ENCODE measurements around the gene KIF1A. TPM values are rescaled to one million over a fixed set of nuclear protein-coding genes. Genes with fewer than 3 reads are reported as not detected.

KIF1A gene
- total RNA-seq, 1 donor from 2014 or later: not detected

- no peak overlapping the region for H3K27ac Mint-ChIP-seq
- H3K4me3 Mint-ChIP-seq: no peak overlapping the region
- DNase-seq: no peak
- TF ChIP-seq CTCF (IDR thresholded peaks at IDR 0.05): no peak
- no peaks in the 10 kb centered on the region for H3K9me3 Mint-ChIP-seq
- H3K36me3 Mint-ChIP-seq (ENCODE audit: low read depth): no peaks in the 10 kb centered on the region
- no peak for ATAC-seq (ENCODE audit: low read depth)
- ChIA-PET POLR2A (no interaction called here), CTCF (no interaction called here)
- H3K4me1 Mint-ChIP-seq: no peaks in the 10 kb centered on the region
- no peaks in the 10 kb centered on the region for H3K27me3 Mint-ChIP-seq
- intact Hi-C loops (cut with micrococcal nuclease): no loop called here
These were observed 97.6 kb downstream of the KIF1A start for GRCh38 chr2:240722376-240722775.

- TF ChIP-seq CTCF (IDR thresholded peaks at IDR 0.05): no peak
- Mint-ChIP-seq H3K4me1 (no peaks in the 10 kb centered on the region), H3K27ac (no peak overlapping the region), H3K27me3 (no peaks in the 10 kb centered on the region), H3K4me3 (no peak overlapping the region), H3K36me3 (ENCODE audit: low read depth) (no peaks in the 10 kb centered on the region), H3K9me3 (no peaks in the 10 kb centered on the region)
- intact Hi-C loops (cut with micrococcal nuclease): no loop called here
- ChIA-PET POLR2A (no interaction called here), CTCF (no interaction called here)
- no peak for DNase-seq
- ATAC-seq (ENCODE audit: low read depth): no peak
These were observed 98.3 kb downstream of the KIF1A start for GRCh38 chr2:240721596-240722180.

- no peaks in the 10 kb centered on the region for H3K9me3 Mint-ChIP-seq
- no peak overlapping the region for H3K4me3 Mint-ChIP-seq
- TF ChIP-seq CTCF (IDR thresholded peaks at IDR 0.05): no peak
- POLR2A ChIA-PET: no interaction called here
- H3K27me3 Mint-ChIP-seq: no peaks in the 10 kb centered on the region
- intact Hi-C loops (cut with micrococcal nuclease): no loop called here
- no peaks in the 10 kb centered on the region for H3K4me1 Mint-ChIP-seq
- H3K36me3 Mint-ChIP-seq (ENCODE audit: low read depth): no peaks in the 10 kb centered on the region
- DNase-seq (no peak), ATAC-seq (ENCODE audit: low read depth) (no peak)
- CTCF ChIA-PET: no interaction called here
- no peak overlapping the region for H3K27ac Mint-ChIP-seq
These were observed 99.1 kb downstream of the KIF1A start for GRCh38 chr2:240720686-240721595.

DNA sequence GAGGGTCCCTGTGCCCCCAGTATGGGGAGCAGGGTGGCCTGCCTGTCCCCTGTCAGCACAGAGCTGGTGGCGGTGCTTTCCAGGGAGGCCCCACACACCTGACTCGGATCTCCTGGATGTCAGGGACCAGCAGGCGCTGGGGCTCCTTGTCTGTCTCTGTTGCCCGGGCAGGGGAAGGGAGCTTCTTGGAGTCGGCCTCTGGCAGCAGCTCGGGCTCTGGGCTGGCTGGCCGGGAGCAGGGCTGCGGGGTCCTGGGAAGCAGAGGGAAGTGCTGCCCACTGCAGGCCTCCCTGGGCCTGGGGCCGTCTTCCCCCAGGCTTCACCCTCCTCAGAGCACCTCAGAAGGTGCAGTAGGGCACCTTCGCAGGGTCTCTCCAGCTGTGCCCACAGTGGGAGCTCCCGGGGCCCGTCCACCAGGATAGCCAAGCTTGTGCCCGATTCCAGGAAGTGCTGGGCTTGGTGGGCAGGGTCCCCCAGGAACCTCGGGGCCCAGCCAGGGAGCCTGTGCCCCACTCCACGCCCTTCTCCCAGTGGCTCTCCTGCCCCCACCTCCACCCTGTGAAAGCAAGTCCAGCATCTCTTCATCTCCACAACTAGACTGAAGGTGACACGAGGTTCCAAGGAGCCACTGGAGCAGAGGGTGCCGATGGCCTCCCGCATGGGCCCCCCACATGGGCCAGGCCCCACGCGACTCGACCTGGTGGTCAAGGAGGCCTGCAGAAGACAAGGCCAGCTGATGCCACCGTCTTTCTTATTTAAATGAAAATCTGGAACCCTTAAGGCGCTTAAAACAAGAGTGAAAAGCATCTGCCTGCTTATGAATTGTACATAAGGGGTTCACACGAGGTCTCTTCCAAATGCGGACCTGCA, 100.1 kb downstream of the KIF1A start:
- no peak overlapping the region for H3K27ac Mint-ChIP-seq
- CTCF ChIA-PET: no interaction called here

More for the DNA sequence above, 100.1 kb downstream of the KIF1A start:
- Mint-ChIP-seq H3K4me3 (no peak overlapping the region), H3K36me3 (ENCODE audit: low read depth) (no peaks in the 10 kb centered on the region), H3K9me3 (no peaks in the 10 kb centered on the region), H3K4me1 (no peaks in the 10 kb centered on the region), H3K27me3 (peaks cover 2% of the 10 kb centered on the region)
- no peak for DNase-seq
- intact Hi-C loops (cut with micrococcal nuclease): no loop called here
- TF ChIP-seq CTCF (IDR thresholded peaks at IDR 0.05): no peak
- POLR2A ChIA-PET: no interaction called here
- ATAC-seq (ENCODE audit: low read depth): no peak
